DMS 273 (cell line): ENCODE data around the gene SEMA4A.

ENCODE experiments used
- DNase-seq: peaks from one replicate; lab custom pipeline; 2025; ENCODE audit not compliant: unreplicated experiment; lab: John Stamatoyannopoulos, UW

SEMA4A gene

DNA sequence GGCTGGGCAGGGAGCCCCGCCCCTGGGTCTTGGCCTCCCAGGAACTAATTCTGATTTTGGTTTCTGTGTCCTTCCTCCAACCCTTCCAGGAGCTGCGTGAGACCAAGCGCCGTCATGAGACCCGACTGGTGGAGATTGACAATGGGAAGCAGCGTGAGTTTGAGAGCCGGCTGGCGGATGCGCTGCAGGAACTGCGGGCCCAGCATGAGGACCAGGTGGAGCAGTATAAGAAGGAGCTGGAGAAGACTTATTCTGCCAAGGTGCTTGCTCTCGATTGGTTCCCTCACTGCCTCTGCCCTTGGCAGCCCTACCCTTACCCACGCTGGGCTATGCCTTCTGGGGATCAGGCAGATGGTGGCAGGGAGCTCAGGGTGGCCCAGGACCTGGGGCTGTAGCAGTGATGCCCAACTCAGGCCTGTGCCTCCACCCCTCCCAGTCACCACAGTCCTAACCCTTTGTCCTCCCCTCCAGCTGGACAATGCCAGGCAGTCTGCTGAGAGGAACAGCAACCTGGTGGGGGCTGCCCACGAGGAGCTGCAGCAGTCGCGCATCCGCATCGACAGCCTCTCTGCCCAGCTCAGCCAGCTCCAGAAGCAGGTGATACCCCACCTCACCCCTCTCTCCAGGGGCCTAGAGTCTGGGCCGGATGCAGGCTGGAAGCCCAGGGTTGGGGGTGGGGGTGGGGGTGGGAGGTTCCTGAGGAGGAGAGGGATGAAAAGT lies 18.5 kb upstream of the SEMA4A start:
- DNase-seq: no peak

DNA sequence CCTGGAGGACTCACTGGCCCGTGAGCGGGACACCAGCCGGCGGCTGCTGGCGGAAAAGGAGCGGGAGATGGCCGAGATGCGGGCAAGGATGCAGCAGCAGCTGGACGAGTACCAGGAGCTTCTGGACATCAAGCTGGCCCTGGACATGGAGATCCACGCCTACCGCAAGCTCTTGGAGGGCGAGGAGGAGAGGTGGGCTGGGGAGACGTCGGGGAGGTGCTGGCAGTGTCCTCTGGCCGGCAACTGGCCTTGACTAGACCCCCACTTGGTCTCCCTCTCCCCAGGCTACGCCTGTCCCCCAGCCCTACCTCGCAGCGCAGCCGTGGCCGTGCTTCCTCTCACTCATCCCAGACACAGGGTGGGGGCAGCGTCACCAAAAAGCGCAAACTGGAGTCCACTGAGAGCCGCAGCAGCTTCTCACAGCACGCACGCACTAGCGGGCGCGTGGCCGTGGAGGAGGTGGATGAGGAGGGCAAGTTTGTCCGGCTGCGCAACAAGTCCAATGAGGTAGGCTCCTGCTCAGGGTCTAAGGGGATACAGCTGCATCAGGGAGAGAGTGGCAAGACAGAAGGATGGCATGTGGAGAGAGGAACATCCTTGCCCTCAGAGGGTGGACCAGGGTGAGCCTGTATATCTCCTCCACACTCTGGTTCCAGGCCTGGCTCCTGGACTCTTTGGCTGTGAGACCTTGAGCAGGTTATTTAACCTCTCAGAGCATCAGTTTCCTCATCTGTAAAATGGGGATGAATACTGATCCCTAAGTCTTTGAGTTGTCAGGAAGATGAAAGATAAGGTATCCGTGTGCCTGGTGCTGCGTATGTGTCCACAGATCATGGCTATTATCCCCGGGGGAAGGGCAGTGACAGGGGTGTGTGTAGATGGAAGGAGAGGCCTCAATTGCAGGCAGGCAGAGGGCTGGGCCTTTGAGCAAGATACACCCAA lies 17.2 kb upstream of the SEMA4A start:
- no peak for DNase-seq

DNA sequence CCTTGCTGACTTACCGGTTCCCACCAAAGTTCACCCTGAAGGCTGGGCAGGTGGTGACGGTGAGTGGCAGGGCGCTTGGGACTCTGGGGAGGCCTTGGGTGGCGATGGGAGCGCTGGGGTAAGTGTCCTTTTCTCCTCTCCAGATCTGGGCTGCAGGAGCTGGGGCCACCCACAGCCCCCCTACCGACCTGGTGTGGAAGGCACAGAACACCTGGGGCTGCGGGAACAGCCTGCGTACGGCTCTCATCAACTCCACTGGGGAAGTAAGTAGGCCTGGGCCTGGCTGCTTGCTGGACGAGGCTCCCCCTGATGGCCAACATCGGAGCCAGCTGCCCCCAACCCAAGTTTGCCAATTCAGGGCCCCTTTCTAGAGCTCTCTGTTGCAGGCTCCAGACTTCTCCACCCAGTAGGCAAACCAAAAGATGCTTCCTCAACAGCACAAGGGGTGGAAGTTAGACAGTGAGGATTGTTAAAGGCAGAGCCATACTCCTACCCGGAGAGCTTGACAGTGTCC lies 16.4 kb upstream of the SEMA4A start:
- DNase-seq: no peak

GRCh38 chr1:156138458-156138867 lies 14.9 kb upstream of the SEMA4A start:
- DNase-seq: no peak

DNA sequence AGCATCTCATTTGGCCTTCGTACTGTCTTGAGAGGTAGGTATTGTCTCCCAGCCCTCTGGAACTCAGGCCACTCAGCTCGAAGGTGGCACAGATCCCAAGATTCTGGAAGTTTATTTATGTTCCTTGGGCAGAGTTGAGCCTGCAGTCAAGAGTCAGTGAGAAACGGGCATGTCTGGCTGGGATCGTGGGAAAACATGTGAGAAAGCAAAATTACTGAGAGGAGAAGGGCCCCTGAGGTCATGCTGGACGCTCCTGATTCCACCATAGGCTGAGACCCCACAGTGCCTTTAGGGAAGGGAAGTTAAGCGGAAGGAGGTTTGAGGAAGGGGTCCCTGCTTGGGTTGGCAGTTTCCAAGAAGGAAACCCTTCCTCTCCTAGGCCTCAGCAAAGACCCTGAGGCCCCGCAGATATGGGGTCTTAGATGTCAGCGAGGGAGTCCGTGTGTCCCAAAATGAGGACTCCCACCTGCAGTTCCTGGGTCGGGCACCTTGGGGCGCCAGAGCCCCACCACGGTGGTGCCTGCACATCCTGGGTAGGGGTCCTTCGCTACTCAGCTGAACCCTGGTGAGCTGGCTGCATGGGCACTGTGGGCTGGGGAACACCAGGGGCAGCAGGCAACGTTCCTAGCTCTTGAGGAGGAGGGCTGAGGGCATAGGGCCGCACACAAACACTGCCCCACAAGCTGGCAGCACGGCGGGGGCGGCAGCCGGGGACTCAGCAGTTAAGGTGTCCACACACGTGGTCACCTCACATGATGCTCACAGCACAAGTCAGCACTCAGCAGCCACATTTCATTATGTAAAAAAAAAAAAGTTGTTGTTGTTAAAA lies 12.3 kb upstream of the SEMA4A start:
- DNase-seq: peak; percentile 62

DNA sequence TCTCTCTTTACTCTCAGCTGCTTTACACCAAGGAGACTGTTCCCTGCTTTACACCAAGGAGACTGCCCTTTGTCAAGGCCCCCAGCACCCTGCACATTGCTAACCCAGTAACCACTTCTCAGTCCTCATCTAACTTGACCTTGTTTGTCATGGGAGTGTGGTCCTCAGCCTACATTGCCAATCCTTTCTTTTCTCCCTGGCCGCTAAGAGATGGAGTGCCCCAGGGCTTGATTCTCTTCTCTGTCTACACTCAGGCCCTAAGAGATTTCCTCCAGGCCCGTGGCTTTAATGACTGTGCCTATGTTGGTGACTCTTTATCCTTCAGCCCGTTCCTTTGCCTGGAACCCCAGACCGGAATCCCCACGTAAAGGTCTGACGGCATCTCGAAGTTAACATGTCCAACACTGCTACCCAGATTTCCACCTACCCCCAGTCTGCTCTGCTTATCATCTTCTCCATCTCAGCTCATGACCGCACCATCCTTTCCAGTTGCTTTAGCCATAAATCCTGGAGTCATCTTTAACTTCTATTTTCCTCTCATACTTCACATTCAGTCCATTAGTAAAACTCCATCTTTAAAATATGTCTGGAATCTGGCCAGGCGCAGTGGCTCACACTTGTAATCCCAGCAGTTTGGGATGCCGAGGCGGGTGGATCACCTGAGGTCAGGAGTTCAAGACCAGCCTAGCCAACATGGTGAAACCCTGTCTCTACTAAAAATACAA lies 9.5 kb upstream of the SEMA4A start:
- DNase-seq: no peak

DNA sequence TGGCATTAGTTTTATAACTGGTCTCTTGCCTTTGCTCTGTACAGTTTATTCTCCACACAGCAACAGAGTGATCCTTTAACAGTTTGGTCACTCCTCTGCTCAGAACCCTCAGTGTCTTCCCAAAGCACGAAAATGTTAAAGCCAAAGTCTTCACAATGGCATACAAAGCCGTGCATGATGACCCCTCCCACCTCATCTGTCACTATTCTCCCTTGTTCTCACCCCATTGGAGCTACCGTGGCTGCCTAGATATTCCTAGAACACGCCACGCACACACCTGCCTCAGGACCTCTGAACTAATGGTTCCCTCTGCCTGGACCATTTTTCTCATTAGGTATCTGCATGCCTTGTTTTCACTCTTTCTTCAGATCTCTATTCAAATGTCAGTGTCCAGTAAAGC lies 8.6 kb upstream of the SEMA4A start:
- DNase-seq: no peak

DNA sequence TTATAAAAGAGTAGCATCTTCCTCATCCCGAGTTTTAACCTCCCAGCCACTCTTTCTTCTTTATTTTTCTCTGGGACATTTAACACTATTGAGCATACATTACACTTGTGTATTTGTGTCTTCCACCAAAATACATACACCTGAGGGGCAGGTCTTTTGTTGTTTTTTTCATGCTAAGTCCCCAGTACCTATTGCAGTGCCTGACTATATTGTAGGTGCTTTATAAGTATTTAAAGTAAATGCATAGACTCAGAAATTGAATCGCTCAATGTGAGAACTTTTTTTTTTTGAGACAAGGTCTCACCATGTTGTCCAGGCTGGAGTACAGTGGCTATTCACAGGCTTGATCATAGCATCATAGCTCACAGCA lies 7.8 kb upstream of the SEMA4A start:
- DNase-seq: no peak

- peak; percentile 90 for DNase-seq
These were observed 7.2 kb upstream of the SEMA4A start for GRCh38 chr1:156146020-156146768.

GRCh38 chr1:156146769-156147405 lies 6.5 kb upstream of the SEMA4A start:
- DNase-seq: peak; percentile 56

GRCh38 chr1:156148216-156148615 lies 5.2 kb upstream of the SEMA4A start:
- no peak for DNase-seq

DNA sequence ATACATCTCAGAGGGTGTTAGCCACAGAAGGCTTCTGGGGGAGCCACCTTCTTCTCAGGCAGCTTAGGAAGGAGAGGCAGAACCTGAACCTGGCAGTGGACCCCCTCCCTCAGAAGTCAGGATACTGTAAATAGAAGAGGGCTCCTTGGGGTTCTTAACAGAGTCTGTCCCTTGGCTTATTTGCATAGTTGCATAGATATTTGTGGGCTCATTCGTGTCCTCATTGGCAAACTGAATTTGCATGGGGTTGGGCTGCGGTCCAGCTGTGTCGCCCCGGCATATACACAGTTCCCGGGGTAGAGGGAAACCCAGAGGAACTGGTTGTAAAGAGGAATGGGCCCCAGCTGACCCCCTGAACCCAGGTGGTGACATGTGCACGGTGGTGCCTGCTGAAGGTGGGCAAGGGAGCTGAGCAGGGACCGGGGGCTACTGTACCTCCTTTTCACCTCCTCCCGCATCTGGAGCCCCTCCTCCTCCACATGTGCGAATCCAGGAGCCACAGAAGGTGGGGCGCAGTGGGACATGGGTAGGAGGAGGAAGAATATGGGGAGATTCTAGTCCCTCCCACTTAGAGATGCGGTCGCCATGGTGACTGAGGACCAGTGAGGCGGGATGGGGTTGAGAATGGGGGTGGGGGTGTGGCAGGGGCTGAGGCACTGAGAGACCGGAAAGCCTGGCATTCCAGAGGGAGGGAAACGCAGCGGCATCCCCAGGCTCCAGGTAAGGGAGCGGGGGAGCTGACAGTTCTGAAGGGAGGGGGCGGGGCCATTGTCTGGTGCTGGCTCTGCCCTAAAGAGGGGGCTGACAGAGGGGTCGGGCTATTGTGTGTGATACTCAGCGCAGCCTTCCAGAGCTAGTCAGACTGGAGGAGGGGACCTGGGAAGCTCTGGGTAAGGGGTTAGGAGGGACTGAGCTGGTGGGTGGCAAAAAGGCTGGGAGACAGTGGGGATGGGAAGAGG lies 3.7 kb upstream of the SEMA4A start:
- DNase-seq: peak; percentile 28

DNA sequence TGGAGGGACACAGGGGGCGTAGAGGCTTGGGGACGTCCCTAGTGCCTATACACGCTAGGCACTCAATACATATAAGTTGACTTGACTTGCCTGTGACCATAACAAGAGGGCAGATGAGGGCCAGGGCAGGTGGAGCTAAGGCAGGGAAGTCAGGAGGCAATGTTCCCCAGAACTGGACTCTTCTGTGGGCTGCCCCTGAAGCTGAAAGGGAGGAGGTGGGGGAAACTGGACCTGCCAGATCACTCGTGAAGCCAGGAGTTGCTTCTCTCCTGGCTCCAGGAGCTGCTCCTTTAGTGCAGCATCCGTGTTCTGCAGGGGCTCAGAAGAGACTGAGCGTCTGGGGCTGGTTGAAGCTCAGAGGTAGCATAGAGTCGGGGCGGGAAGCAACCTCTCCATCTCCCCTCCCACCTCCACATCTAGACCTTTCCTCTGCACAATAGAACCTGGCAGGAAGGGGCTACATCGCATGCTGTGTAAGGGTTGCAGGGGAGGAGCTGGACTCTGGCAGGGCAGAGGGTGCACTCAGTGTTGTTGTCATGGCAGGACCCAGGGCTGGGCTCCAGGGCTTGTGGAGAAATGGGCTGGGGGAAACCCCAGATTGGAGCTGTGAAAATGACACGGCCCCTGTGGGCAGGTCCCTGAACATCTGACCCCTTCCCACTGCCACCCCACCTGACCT lies 2.9 kb upstream of the SEMA4A start:
- no peak for DNase-seq

DNA sequence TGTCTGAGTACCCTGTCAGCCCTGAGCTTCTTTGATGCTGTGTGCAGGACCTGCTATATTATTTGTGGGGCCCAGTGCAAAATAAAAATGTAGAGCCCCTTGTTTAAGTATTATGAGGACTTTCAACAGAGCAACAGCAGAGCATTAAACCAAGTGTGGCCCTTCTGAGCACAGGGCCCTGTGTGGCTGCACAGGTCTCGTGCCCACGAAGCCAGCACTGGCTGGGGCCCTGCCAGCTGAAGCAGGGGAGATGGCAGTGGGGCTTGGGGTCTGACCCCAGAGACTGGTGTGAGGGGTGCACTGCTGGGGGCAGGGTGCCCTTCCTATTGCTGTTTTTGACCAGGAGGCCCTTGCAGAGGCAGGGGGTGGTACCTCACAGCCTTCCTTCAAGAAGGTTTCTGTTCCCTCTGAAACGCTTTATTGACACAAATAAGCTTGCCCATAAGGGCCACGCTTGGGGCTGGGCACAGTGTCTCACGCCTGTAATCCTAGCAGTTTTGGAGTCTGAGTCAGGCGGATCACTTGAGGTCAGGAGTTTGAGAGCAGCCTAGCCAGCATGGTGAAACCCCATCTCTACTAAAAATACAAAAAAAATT lies 2.2 kb upstream of the SEMA4A start:
- no peak for DNase-seq

DNA sequence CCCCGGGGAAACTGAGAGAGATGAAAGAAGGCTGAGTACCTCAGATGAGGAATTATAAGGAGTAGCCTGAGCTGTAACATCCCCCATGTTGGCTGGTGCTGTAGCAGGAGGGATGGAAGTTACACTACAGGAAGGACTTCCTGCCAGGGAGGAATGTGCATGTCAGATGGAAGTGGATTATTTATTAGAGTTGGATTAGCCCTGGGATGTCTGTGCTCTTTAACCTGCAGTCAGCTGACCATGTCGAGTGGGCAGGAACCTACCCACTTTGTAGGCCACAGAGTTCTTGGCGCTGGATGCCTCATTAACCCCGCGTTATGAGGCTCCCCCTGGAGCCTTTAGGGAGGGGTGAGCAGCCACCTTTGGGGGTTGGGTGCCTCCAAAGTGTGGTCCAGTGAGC lies 757 bp upstream of the SEMA4A start:
- no peak for DNase-seq

DNA sequence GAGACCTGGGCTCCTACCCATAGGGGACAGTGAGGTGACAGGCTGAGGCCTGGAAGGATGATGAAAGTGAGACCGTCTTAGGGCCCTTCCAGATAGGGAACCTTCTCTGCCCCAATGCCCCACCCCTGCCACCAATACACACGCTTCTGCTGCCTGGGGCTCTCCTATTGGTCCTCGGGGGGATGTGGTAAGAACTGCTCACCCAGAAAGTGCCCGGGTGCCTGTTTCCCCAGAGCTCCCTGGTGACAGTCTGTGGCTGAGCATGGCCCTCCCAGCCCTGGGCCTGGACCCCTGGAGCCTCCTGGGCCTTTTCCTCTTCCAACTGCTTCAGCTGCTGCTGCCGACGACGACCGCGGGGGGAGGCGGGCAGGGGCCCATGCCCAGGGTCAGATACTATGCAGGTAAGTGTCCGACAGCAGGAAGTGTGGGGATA lies 948 bp downstream of the SEMA4A start:
- DNase-seq: no peak
